BJ (cell line): ENCODE results near the gene MAFF. TPM values are rescaled to one million over a fixed set of nuclear protein-coding genes. Genes with fewer than 3 reads are reported as not detected.

ENCODE experiments used
- CTCF ChIA-PET: fragments of 350-600 bp; formaldehyde crosslinking; extraction: SDS; loops from one replicate; lab custom pipeline; 2021; ENCODE audit warnings: antibody characterized with exemption, inconsistent platforms; lab: Yijun Ruan, JAX
- POLR2A ChIA-PET: fragments of 300-600 bp; sonication (Branson Sonifier 250); formaldehyde crosslinking; extraction: SDS; loops from one replicate; lab custom pipeline; 2021; ENCODE audit warnings: antibody characterized with exemption; lab: Charles Lee
- DNase-seq: peaks from one replicate; pipeline ENCODE4 v3.0.0-alpha.2; 2011; ENCODE audit warnings: low read depth
- H3K27me3 ChIP-seq: 2 replicates; pipeline ENCODE4 v1.6.0; 2011; ENCODE audit warnings: low read length; ENCODE audit not compliant: control insufficient read depth, insufficient read depth
- H3K36me3 ChIP-seq: 2 replicates; pipeline ENCODE4 v1.5.1; 2011; ENCODE audit warnings: low read length; ENCODE audit not compliant: control insufficient read depth, insufficient read depth
- H3K4me3 ChIP-seq: 2 replicates; pipeline ENCODE4 v1.5.1; 2011; ENCODE audit warnings: low read depth, mild to moderate bottlenecking, control low read depth, low read length
- CTCF ChIP-seq: IDR thresholded peaks from 2 replicates; pipeline ENCODE4 v1.5.1; 2011; ENCODE audit warnings: low read depth, mild to moderate bottlenecking, control low read depth, inconsistent platforms, low read length, moderate library complexity; ENCODE audit not compliant: insufficient read depth
- polyA plus RNA-seq: library from polyadenylated mRNA; depleted of rRNA; stranded (reverse); fragments of >200 nt; gene quantifications from 2 replicates; pipeline ENCODE4 v1.2.3, GENCODE V29; 2011

The MAFF gene
- polyA plus RNA-seq, 1 experiment, result 14.8 TPM

GRCh38 chr22:38221407-38221806, 19.6 kb downstream of the MAFF start:
- Histone ChIP-seq H3K4me3 (no peak overlapping the region), H3K27me3 (no peaks in the 10 kb centered on the region), H3K36me3 (peaks cover 32% of the 10 kb centered on the region)
- no peak for DNase-seq
- POLR2A ChIA-PET, result no interaction called here
- no peak for TF ChIP-seq CTCF
- CTCF ChIA-PET, result no interaction called here

- peaks cover 38% of the 10 kb centered on the region for H3K36me3 ChIP-seq
- no peak for DNase-seq
- TF ChIP-seq CTCF, result no peak
- ChIA-PET CTCF (interaction anchor here (0.6 kb wide), 1 partner anchor 124 kb away, joined by 3 read pairs; no protein-coding TSS in a partner anchor), POLR2A (no interaction called here)
- no peak overlapping the region for H3K4me3 ChIP-seq
- H3K27me3 ChIP-seq, result no peaks in the 10 kb centered on the region
Measured at GRCh38 chr22:38221908-38222796, 20.4 kb downstream of the MAFF start.

- CTCF ChIA-PET, result interaction anchor here (0.6 kb wide), 1 partner anchor 123 kb away, joined by 3 read pairs; no protein-coding TSS in a partner anchor
- Histone ChIP-seq H3K4me3 (no peak overlapping the region), H3K27me3 (no peaks in the 10 kb centered on the region), H3K36me3 (peaks cover 43% of the 10 kb centered on the region)
- POLR2A ChIA-PET, result no interaction called here
- TF ChIP-seq CTCF, result no peak
- no peak for DNase-seq
Measured at GRCh38 chr22:38222797-38223119, 21.0 kb downstream of the MAFF start.

GRCh38 chr22:38223289-38223960, 21.6 kb downstream of the MAFF start:
- Histone ChIP-seq H3K4me3 (no peak overlapping the region), H3K36me3 (peaks cover 48% of the 10 kb centered on the region), H3K27me3 (no peaks in the 10 kb centered on the region)
- TF ChIP-seq CTCF, result 0 out of 2 replicates have a peak, but pooled peaks have one; percentile 6
- DNase-seq, result no peak
- ChIA-PET POLR2A (no interaction called here), CTCF (no interaction called here)
